ENCODE data around the gene GRK2. TPM values are rescaled to one million over a fixed set of nuclear protein-coding genes. Genes with fewer than 3 reads are reported as not detected.

GRK2 gene
- polyA plus RNA-seq, 1 donor (not counting 4 experiments of a cell fraction or from before 2014, with no cell fraction given), result 21.1 TPM

- no peak for TF ChIP-seq CTCF (optimal IDR thresholded peaks at IDR 0.05 in 1 of 3, IDR thresholded peaks at IDR 0.05 in 1 of 3, conservative IDR thresholded peaks at IDR 0.05 in 1 of 3; ENCODE audit: extremely low read depth in 1 of 3, insufficient read depth in 2 of 3, low read length in 3 of 3)
- no peak for TF ChIP-seq EZH2 (IDR thresholded peaks at IDR 0.05; ENCODE audit: low read length)
- Histone ChIP-seq H3K4me3 (ENCODE audit: control insufficient read depth in 2 of 3, extremely low read depth in 1 of 3, insufficient read depth in 2 of 3, low read depth in 1 of 3, low read length in 3 of 3) (no peak overlapping the region), H4K20me1 (ENCODE audit: control insufficient read depth, extremely low read depth, insufficient read depth, low read length) (no peaks in the 10 kb centered on the region), H3K36me3 (ENCODE audit: control insufficient read depth in 2 of 2, extremely low read depth in 1 of 2, insufficient read depth in 2 of 2, low read length in 2 of 2) (peaks cover 8 to 10% of the 10 kb centered on the region in 2 experiments), H2AFZ (ENCODE audit: control insufficient read depth, low read length) (no peak overlapping the region), H3K9ac (ENCODE audit: control insufficient read depth, extremely low read depth, insufficient read depth, low read length) (no peak overlapping the region), H3K79me2 (ENCODE audit: control insufficient read depth, insufficient read depth, low read length) (peaks cover 26% of the 10 kb centered on the region), H3K9me1 (ENCODE audit: control insufficient read depth, extremely low read depth, insufficient read depth, low read length) (peaks cover 2% of the 10 kb centered on the region), H3K9me3 (ENCODE audit: control insufficient read depth, low read depth, low read length) (no peaks in the 10 kb centered on the region), H3K27me3 (ENCODE audit: control insufficient read depth, extremely low read depth, insufficient read depth, low read length) (no peaks in the 10 kb centered on the region), H3K4me1 (ENCODE audit: control insufficient read depth, extremely low read depth, insufficient read depth, low read length) (peaks cover 71% of the 10 kb centered on the region), H3K4me2 (ENCODE audit: control insufficient read depth, extremely low read depth, insufficient read depth, low read depth, low read length) (no peak overlapping the region), H3K27ac (ENCODE audit: control insufficient read depth, insufficient read depth, low read length) (no peak overlapping the region)
- DNase-seq (ENCODE audit: low read depth, low spot score) (no peak), FAIRE-seq (no peak)
- dilution Hi-C loops (cut with MboI; ENCODE audit: extremely low pct_ligation_motif_present, low sequenced_read_pairs), result no loop called here
These were observed 2.0 kb upstream of the GRK2 start for GRCh38 chr11:67264260-67264659.

GRCh38 chr11:67264877-67265632, 1.2 kb upstream of the GRK2 start:
- no peak for TF ChIP-seq EZH2 (IDR thresholded peaks at IDR 0.05; ENCODE audit: low read length)
- TF ChIP-seq CTCF (optimal IDR thresholded peaks at IDR 0.05 in 1 of 3, IDR thresholded peaks at IDR 0.05 in 1 of 3, conservative IDR thresholded peaks at IDR 0.05 in 1 of 3; ENCODE audit: extremely low read depth in 1 of 3, insufficient read depth in 2 of 3, low read length in 3 of 3), result no peak

More at GRCh38 chr11:67264877-67265632, 1.2 kb upstream of the GRK2 start:
- dilution Hi-C loops (cut with MboI; ENCODE audit: extremely low pct_ligation_motif_present, low sequenced_read_pairs), result no loop called here
- H3K79me2 ChIP-seq (ENCODE audit: control insufficient read depth, insufficient read depth, low read length), result peaks cover 34% of the 10 kb centered on the region
- peaks cover 2% of the 10 kb centered on the region for H3K9me1 ChIP-seq (ENCODE audit: control insufficient read depth, extremely low read depth, insufficient read depth, low read length)
- H3K36me3 ChIP-seq (ENCODE audit: control insufficient read depth in 2 of 2, extremely low read depth in 1 of 2, insufficient read depth in 2 of 2, low read length in 2 of 2), result peaks cover 8 to 10% of the 10 kb centered on the region in 2 experiments
- peaks cover 79% of the 10 kb centered on the region for H3K4me1 ChIP-seq (ENCODE audit: control insufficient read depth, extremely low read depth, insufficient read depth, low read length)
- FAIRE-seq (peak; percentile 78), DNase-seq (ENCODE audit: low read depth, low spot score) (no peak)
- H3K9me3 ChIP-seq (ENCODE audit: control insufficient read depth, low read depth, low read length), result no peaks in the 10 kb centered on the region
- H3K9ac ChIP-seq (ENCODE audit: control insufficient read depth, extremely low read depth, insufficient read depth, low read length), result no peak overlapping the region
- no peak overlapping the region for H3K4me3 ChIP-seq (ENCODE audit: control insufficient read depth in 2 of 3, extremely low read depth in 1 of 3, insufficient read depth in 2 of 3, low read depth in 1 of 3, low read length in 3 of 3)
- H3K27me3 ChIP-seq (ENCODE audit: control insufficient read depth, extremely low read depth, insufficient read depth, low read length), result no peaks in the 10 kb centered on the region
- H4K20me1 ChIP-seq (ENCODE audit: control insufficient read depth, extremely low read depth, insufficient read depth, low read length), result no peaks in the 10 kb centered on the region
- no peak overlapping the region for H2AFZ ChIP-seq (ENCODE audit: control insufficient read depth, low read length)
- no peak overlapping the region for H3K27ac ChIP-seq (ENCODE audit: control insufficient read depth, insufficient read depth, low read length)
- peak overlapping the region; percentile 42 for H3K4me2 ChIP-seq (ENCODE audit: control insufficient read depth, extremely low read depth, insufficient read depth, low read depth, low read length)

Measured in keratinocyte (primary cell).